Endothelial cell of umbilical vein (primary cell): ENCODE results near the gene KIAA0930.

ENCODE experiments used
- CTCF ChIP-seq, 2 donors: IDR thresholded peaks; 1 replicate in 1 of 2; 2 replicates in 1 of 2; pipeline ENCODE4 v1.5.1; 2011; ENCODE audit warnings: low read length in 2 of 2, mild to moderate bottlenecking in 2 of 2, moderate library complexity in 2 of 2, control low read depth in 1 of 2, inconsistent platforms in 1 of 2, low read depth in 1 of 2; ENCODE audit not compliant: insufficient read depth in 1 of 2; ENCODE audit errors: extremely low read depth in 1 of 2
- EZH2 ChIP-seq: IDR thresholded peaks from 2 replicates; pipeline ENCODE4 v1.6.1; 2012; ENCODE audit warnings: borderline replicate concordance, low read depth, mild to moderate bottlenecking, moderate library complexity, low read length, inconsistent platforms; ENCODE audit not compliant: severe bottlenecking
- FOS ChIP-seq: IDR thresholded peaks from 2 replicates; pipeline ENCODE4 v1.6.1; 2011; ENCODE audit warnings: mild to moderate bottlenecking, low read length, moderate library complexity, borderline replicate concordance; ENCODE audit not compliant: insufficient read depth
- GATA2 ChIP-seq: IDR thresholded peaks from 2 replicates; pipeline ENCODE4 v1.7.0; 2011; ENCODE audit warnings: low read depth, mild to moderate bottlenecking, moderate library complexity, mixed read lengths, low read length; ENCODE audit not compliant: insufficient read length, insufficient read depth
- JUN ChIP-seq: IDR thresholded peaks from 2 replicates; pipeline ENCODE4 v1.6.1; 2011; ENCODE audit warnings: borderline replicate concordance, low read depth; ENCODE audit not compliant: insufficient read length, insufficient read depth
- MYC ChIP-seq: IDR thresholded peaks from one replicate; pipeline ENCODE4 v1.6.1; 2011; ENCODE audit warnings: mild to moderate bottlenecking, low read depth, low read length
- POLR2A ChIP-seq: IDR thresholded peaks from 2 replicates; pipeline ENCODE4 v1.6.1; 2012; ENCODE audit warnings: low read depth, mild to moderate bottlenecking, control low read depth, low read length
- POLR2AphosphoS5 ChIP-seq: IDR thresholded peaks from 2 replicates; pipeline ENCODE4 v1.6.1; 2012; ENCODE audit warnings: low read depth, mild to moderate bottlenecking, control low read depth, low read length, moderate library complexity; ENCODE audit not compliant: insufficient read depth
- TF ChIP-seq, protein P1 (sequence below): IDR thresholded peaks from 2 replicates; pipeline ENCODE4 v1.6.1; 2011; ENCODE audit not compliant: insufficient read depth, insufficient read length

- TF ChIP-seq CTCF (IDR thresholded peaks at IDR 0.05; ENCODE audit: extremely low read depth in 1 of 2, insufficient read depth in 1 of 2, low read depth in 1 of 2, low read length in 2 of 2) (no peak), EZH2 (no peak), POLR2A (no peak), POLR2AphosphoS5 (no peak), MYC (no peak), FOS (no peak), GATA2 (no peak), JUN (no peak)
- TF ChIP-seq, protein P1, sequence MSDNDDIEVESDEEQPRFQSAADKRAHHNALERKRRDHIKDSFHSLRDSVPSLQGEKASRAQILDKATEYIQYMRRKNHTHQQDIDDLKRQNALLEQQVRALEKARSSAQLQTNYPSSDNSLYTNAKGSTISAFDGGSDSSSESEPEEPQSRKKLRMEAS = no peak
These were observed 54.8 kb downstream of the KIAA0930 start for GRCh38 chr22:45185718-45186514.
